ENCODE measurements around the gene TRPV6.

TRPV6 gene

GRCh38 chr7:142833174-142834048 lies 52.1 kb downstream of the TRPV6 start:
- Histone ChIP-seq H3K9ac (ENCODE audit: low read depth, low read length) (no peak overlapping the region), H3K4me1 (ENCODE audit: control insufficient read depth, insufficient read depth, low read length) (no peaks in the 10 kb centered on the region), H3K27me3 (ENCODE audit: control insufficient read depth, insufficient read depth, low read length) (peaks cover 4% of the 10 kb centered on the region), H3K4me2 (ENCODE audit: low read length) (no peak overlapping the region), H3K9me3 (replicated peaks; ENCODE audit: low read length) (no peaks in the 10 kb centered on the region), H3K4me3 (ENCODE audit: low read length) (no peak overlapping the region), H3K36me3 (ENCODE audit: insufficient read depth, low read length) (no peaks in the 10 kb centered on the region)

GRCh38 chr7:142832417-142832816 lies 53.1 kb downstream of the TRPV6 start:
- Histone ChIP-seq H3K36me3 (ENCODE audit: insufficient read depth, low read length) (no peaks in the 10 kb centered on the region), H3K4me1 (ENCODE audit: control insufficient read depth, insufficient read depth, low read length) (no peaks in the 10 kb centered on the region), H3K9ac (ENCODE audit: low read depth, low read length) (no peak overlapping the region), H3K4me3 (ENCODE audit: low read length) (no peak overlapping the region), H3K4me2 (ENCODE audit: low read length) (no peak overlapping the region), H3K9me3 (replicated peaks; ENCODE audit: low read length) (no peaks in the 10 kb centered on the region), H3K27me3 (ENCODE audit: control insufficient read depth, insufficient read depth, low read length) (peaks cover 8% of the 10 kb centered on the region)

GRCh38 chr7:142827951-142828500 lies 57.5 kb downstream of the TRPV6 start:
- Histone ChIP-seq H3K9me3 (replicated peaks; ENCODE audit: low read length) (no peaks in the 10 kb centered on the region), H3K4me3 (ENCODE audit: low read length) (no peak overlapping the region), H3K36me3 (ENCODE audit: insufficient read depth, low read length) (no peaks in the 10 kb centered on the region), H3K27me3 (ENCODE audit: control insufficient read depth, insufficient read depth, low read length) (peaks cover 14% of the 10 kb centered on the region), H3K9ac (ENCODE audit: low read depth, low read length) (no peak overlapping the region), H3K4me2 (ENCODE audit: low read length) (no peak overlapping the region), H3K4me1 (ENCODE audit: control insufficient read depth, insufficient read depth, low read length) (no peaks in the 10 kb centered on the region)

DNA sequence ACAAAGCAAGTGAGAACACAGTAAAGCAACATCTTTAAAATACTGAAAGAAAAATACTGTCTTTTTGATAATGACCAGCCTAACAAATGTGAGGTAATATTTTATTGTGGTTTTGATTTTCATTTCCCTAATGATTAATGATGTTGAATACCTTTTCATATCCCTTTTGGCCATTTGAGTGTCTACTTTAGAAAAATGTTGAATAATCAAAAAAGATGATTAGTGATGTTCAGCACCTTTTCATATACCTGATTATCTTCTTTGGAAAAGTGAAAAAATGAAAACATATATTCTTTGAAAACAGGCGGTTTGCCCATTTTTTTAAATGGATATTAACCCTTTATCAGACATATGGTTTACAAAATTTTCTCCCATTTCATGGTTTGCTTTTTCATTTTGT lies 62.8 kb downstream of the TRPV6 start:
- no peak overlapping the region for H3K4me3 ChIP-seq (ENCODE audit: low read length)
- no peaks in the 10 kb centered on the region for H3K4me1 ChIP-seq (ENCODE audit: control insufficient read depth, insufficient read depth, low read length)
- H3K36me3 ChIP-seq (ENCODE audit: insufficient read depth, low read length) = no peaks in the 10 kb centered on the region
- H3K4me2 ChIP-seq (ENCODE audit: low read length) = no peak overlapping the region
- no peaks in the 10 kb centered on the region for H3K9me3 ChIP-seq (replicated peaks; ENCODE audit: low read length)
- H3K27me3 ChIP-seq (ENCODE audit: control insufficient read depth, insufficient read depth, low read length) = peaks cover 56% of the 10 kb centered on the region
- H3K9ac ChIP-seq (ENCODE audit: low read depth, low read length) = no peak overlapping the region
